Measurements from ENCODE around the gene IL31RA.
A peak's percentile ranks its signal among the peaks of the same experiment; 100 is the strongest.

Gene IL31RA

DNA sequence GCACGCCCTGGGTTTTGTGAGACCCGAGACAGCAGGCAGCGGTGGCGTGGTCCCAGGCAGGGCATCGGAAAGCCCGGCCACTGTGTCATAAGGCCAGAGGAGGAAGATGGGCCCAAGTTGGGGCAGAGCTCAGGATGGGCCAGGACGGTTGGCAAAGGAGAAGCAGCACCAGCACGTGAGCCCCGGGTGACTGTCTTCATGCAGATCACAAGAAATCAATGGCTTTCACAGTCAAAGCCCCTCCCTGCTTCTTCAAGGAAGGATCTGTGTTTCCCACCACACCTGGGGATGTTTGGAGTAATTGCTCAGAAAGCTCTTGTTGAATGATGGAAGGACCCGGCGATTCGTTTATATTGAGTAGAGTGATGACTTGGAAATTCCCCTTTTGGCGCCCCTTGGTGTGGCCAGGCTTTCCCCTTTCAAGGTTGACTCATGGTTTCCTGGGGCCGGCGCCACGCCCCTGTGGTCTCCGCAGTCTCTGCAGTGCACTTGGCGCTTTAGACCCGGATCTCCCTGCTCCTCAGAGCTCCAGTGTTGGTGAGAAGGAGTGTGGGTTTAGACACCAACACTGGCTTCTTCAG, 52.1 kb downstream of the IL31RA start:
- DNase-seq (ENCODE audit: low read depth): peak; percentile 50

DNA sequence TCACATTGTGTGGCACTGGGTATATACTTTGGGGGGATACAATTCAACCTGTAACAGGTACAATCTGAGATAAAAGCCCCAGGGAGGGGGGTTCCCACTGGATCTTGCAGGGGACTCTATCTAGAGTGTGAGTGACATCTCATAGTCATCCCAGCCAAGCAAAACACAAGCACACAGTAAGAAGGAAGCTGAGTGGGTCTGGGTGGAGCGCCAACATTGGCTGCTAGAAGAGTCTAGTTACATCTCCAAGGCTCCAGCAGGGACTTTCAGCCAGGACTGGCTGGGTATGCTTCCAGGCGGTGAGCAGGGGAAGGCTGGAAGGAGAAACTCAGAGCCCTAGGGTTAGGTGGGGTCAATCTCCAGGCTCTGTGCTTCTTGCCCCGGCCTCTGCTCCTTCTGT, 53.0 kb downstream of the IL31RA start:
- no peak for DNase-seq (ENCODE audit: low read depth)

DNA sequence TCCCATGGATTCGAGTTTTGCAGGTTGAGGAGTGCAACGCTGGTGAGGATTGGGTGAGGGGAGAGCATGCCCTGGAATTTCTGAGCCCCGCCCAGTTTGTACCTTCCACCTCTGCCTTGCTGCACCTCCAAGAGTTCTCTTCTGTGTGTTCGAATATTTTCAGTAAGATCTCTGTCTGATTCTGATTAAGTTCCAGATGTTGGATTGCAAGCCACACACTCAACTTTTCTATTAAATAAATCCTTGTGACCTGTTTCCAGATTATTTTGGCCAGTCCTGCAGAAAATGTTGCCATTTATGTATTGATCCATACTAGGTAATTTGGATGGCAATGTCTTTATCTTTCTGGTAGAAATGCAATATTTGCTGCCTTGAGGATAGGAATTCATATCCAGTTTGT, 54.1 kb downstream of the IL31RA start:
- no peak for DNase-seq (ENCODE audit: low read depth)

DNA sequence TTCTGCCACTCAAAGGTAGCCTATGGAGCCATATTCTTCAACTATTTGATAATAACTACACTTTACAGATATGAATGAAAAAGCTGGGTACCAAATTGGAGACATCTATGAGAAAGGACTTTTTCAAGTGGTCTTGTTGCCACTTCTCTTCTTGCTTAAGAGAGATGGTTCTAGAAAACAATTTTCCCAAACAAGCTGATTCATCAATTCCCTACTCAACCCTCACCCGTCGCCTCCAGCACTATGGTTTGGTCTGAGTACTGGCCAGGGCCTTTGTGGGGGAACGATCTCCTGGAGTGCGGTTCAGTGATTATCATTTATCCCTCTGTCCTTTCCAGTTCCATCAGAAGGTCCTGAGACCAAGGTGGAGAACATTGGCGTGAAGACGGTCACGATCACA, 56.8 kb downstream of the IL31RA start:
- DNase-seq (ENCODE audit: low read depth): no peak

DNA sequence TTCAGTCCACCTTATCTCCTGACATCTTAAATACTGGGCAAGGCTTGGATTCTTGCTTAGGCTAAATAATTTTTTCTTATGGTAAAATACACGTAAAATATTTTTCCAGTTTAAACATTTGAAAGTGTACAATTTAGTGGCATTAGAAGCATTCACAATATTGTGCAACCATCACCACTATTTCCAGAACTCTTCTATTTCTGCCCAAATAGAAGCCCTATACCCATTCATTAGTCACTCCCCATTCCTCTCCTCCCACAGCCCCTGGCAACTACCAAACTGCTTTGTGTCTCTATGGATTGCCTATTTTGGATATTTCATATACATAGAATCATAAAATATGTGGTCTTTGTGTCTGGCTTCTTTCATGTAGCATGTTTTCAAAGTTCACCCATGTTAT, 57.6 kb downstream of the IL31RA start:
- no peak for DNase-seq (ENCODE audit: low read depth)

DNA sequence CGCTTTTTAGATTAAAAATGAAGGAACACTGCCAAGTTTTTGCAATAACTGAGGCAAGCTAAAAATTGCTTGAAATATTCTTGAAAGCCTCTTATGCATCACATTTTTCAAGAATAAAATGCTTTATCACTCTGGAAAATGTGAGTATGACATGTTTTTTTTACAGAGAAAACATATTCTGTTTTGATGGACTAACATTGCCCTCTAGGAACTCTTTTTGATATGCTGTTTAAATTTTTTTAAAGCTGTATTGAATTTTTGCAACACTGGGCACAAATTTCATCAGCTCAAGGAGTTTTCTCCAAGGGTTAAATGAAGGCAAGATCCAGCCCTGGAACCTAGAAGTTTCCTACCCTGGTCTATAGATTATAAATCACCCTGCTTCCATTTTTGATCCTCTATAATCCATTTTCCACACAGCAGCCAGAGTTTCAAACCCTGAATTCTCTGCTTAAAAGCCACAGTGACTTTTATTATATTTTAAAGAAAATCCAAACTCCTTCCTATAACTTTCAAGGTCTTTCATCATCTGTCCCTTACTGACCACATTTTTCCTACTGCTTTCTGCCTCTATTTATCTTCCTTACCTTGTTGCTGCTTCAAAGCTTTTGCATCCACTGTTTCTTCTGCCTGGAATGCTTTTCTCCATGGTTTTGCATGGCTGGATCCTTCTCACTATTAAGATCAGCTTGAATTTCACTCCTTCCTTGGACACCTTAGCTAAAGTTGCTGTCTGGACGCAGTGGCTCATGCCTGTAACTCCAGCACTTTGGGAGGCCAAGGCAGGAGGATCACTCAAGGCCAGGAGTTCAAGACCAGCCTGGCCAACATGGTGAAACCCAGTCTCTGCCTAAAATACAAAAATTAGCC, 60.9 kb downstream of the IL31RA start:
- no peak for DNase-seq (ENCODE audit: low read depth)

DNA sequence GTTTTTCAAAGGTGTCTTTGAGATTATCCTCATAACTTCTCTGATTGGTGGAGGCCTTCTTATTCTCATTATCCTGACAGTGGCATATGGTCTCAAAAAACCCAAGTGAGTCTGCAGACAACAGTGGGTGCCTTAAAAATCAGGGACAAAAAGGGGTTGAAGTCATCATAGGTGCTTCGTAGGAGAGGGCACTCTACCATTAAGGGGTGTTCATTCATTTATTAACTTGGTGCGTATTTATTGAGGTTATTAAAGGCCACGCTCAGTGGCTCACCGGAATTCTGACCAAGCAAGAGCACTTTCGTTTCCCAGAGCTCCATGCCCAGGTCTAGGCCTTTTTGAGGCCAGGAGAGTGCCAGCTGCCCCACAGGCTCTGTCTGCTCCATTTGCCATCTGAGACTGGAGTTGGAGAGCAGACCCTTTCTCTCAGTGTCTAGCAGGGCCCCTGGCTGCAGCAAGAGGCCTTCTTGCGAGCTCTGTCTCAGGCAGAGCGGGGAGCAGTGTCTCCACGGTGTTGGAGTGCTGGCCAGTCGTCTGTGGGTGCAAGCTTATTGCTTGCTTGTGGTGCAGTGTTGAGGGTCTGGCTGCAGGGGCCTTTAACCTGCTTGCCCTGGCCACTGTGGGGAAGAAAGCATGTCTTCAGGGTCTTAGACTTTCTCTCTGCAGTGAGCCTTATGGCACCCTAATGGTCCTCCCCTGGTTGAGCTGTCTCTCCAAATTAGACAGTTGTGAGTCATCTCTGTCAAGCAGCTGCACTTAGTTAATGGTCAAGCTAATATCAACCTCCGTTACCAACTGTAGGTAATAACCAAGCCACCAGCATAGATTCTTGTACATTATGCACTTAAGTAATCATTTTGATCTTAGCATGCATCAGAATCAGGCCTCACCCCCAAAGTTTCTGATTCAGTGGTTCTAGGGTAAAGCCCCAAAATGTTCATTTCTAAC, 62.6 kb downstream of the IL31RA start:
- DNase-seq (ENCODE audit: low read depth): no peak

DNA sequence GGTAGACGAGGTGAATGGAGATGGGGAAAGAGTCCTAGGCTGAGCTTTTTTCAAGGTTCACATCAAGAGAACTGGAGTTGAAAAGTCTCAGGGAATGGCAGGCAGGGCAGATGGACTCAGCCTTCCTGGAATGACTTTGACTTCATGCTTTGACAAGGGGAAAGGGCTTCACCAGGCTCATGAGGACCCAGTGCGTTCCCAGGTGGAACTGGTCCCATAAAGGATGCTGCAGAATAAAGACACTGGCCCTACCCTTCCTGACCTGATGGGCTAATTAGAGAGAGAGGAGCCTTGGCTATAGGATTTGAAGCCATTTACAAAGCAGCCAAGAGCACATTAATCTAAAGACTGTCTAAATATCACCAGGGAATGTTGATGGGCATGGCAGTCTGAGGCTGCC, 63.8 kb downstream of the IL31RA start:
- DNase-seq (ENCODE audit: low read depth): no peak

DNA sequence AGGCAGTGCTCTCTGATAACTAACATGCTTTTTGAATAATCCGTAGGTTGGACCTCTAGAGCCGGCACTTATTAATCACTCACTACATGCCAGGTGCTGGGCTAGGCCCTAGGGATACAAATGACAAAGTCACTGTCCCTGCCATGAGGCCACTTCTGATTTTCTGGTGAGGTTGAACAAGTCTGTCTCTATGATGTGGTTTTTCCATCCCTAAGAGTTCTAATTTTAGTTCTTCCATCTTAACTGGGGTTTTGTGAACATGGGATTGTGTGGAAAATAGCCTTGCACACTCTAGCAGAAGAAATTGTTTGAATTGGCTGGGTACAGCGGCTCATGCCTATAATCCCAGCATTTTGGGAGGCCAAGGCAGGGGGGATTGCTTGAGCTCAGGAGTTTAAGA, 64.6 kb downstream of the IL31RA start:
- DNase-seq (ENCODE audit: low read depth): no peak

DNA sequence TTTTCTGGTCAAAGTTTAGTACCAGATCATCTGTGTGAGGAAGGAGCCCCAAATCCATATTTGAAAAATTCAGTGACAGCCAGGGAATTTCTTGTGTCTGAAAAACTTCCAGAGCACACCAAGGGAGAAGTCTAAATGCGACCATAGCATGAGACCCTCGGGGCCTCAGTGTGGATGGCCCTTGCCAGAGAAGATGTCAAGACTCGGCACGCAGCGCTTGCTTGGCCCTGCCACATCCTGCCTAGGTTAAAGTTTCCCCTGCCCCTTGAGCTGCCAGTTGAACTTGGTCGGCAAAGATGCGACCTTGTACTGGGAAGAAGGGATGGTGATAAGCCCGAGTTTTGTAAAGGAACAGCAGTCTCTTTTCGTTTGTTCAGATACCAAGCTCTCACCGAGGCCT, 65.8 kb downstream of the IL31RA start:
- DNase-seq (ENCODE audit: low read depth): no peak

DNA sequence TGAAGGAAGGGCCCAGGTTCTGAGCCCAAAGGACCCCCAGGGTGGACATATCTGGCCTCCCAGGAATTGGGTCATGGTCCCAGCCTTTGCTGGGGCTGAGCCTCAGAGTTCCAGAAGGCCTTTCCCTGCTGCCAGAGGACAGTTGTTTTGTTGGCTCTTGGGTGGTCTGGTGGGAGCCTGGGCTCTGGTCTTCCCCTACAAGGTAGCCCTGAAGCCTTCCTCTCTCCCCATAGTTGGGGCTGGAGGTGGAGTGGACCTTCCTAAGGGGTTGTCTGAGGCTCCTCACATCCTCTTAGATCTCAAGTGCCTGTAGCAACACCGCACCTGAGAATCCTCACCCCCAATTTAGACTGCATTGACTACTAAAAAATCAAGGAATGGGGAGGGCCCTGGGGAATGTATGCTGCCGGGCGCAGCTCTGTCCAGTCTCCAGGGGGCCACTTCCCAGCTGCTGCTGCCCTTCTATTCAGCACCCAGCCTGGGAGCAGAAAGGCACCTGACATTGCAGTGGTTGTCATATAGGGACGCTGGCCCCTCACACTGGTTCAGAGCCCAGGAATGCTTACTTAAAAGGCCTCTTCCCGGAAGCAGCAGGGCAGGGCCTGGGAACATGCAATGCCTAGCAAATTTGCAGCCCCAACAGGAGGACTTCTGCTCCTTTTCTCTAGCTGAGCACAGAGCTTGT, 66.4 kb downstream of the IL31RA start:
- DNase-seq (ENCODE audit: low read depth): no peak

DNA sequence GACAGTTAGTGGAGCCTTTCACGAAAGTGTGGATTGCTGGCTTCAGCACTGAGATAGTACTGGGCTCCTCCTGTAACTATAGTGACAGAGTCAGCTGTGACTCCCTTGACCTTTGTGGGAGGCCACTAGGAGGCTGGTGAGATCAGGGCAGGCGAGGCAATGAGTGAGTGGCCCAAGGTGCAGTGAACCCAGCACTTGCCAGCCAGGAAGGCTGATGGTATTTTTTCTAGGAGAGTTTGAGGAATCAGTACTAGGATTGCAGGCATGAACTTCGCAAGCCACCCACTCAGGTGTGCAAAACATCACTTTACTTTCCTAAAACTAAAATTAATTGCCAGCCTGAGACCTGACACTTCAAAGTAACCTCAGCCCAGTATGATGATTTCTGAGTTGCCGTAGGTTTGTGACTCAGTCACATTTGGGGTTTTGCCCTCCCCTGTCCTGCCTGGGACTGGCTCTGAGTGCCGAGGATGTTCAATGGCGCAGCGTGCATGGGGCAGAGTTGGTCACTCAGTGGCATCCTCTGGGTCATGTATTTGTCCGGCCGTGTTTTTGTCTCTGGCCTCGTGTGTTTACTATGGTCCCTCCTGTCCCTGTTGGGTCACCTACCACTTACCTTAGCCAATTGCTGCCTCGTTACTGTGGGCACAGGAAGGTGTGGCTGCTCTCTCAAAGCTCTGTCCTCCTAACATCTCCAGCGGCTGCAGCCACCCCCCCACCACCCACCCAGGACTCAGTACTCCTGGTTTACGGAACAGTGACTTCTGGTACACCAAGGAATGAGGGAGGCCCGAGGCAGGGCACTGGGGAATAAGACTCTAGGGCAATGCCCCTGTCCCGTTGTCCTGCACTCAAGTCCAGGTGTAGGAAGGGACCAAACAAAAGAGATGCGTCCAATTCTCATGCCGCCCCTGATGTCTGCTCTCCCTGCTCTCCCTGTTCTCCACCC, 67.2 kb downstream of the IL31RA start:
- no peak for DNase-seq (ENCODE audit: low read depth)

DNA sequence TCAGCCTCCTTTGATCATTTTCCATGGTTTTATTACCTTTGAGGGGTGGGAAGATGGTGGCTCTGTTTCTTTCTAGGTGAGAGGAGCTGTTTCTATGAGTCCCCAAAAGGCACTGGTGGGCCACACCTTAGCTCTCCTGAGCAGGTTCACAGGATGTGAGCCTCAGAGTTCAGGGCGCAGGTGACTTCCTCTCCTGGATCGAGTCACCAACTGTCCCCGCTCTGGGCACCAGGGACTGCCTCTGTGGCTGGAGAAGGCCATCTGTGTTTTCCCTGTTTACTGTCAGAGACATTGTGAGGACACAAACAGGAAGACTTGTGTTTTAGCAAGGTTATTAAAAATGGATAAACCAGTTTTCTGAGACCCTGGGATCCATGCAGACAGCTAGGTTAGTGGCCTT, 68.5 kb downstream of the IL31RA start:
- no peak for DNase-seq (ENCODE audit: low read depth)

DNA sequence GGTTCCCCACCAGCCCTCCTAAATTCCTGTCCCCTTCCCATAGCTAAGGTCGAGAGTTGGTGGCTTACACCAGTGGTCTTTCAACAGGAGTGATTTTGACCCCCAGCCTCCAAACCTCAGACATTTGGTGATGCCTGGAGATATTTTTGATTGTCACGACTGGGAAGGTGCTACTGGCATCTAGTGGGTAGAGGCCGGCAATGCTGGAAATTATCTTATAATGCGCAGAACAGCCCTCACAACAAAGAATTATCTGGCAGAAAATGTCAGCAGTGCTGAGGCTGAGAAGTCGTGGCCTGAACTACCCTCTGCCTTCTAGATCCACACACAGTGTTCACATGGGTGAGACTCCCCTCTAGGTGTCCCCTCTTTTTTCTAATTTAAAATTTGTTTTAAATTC, 69.6 kb downstream of the IL31RA start:
- no peak for DNase-seq (ENCODE audit: low read depth)

DNA sequence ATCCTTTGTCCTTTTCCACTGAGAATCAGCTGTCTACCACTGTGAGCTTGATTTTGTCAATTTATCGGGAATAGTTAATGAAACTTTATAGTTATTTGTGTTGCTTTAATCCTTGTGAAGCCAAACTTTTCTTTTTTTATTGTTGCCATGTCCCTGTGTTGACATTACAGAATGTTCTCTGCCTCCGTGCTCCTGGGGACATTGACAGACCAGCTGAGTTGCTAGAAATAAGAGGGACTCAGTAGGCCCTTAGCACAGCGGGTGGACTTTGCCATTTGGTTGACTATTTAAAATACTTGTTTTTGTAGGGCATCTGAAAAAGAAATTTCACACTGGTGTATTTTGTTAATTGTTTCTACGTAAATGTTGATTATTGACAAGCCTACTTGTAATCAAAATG, 70.5 kb downstream of the IL31RA start:
- DNase-seq (ENCODE audit: low read depth): no peak

DNA sequence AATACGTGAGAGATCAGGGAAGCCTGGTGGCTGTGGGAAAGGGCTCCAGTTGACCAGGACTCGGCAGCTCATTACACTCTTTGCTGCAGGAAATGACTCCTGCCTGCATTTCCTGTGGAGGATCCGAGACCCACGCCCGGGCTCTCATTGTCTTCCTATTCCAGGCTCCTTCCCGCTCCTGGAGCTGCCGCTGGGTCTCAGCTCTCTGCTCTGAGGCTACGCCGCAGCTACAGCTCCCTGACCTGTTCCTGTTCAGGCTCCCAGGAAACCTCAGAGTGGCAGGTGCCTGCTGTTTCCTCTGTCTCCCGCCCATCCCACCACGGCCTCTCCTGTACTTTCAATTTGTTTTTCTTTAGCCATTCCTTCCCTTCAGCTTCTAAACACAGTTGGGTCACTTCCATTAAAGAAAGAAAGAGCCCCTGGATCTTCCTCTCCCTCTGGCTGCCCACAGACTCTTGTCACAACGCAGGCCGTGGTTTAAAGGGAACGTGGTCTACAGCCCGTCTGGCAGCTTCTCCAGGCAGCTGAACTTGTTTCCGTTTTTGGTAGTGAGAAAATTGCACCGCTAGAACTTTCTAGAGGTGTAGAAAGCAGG, 72.1 kb downstream of the IL31RA start:
- DNase-seq (ENCODE audit: low read depth): no peak

DNA sequence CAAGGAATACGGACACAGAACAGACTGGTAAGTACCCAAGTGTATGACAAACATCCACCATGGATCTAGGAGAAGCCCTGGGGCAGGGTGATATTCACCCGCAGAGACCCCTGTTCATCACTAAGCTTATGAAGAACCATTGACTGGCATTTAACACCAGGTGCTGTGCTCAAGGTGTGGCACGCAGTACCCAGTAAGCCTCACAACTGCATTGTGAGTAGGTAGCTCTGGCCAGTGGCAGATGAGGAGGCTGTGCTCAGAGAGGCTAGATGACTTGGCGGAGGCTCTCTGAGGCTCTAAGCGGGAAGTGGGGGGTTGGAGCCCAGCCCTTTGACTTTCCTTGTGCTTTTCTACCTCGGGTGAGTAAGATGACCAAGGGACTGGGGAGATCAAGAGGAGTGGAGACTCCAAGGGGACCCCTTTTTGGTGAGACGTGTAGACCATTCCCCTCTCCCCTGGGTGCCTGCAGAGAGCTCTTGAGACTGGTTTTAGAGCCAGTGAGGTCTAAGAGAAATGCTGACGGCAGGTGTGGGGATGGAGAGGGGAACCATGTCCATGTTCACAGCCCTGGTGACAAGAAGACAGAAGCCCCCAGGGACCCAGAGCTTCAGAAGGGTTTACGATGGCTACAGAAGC, 72.8 kb downstream of the IL31RA start:
- no peak for DNase-seq (ENCODE audit: low read depth)

DNA sequence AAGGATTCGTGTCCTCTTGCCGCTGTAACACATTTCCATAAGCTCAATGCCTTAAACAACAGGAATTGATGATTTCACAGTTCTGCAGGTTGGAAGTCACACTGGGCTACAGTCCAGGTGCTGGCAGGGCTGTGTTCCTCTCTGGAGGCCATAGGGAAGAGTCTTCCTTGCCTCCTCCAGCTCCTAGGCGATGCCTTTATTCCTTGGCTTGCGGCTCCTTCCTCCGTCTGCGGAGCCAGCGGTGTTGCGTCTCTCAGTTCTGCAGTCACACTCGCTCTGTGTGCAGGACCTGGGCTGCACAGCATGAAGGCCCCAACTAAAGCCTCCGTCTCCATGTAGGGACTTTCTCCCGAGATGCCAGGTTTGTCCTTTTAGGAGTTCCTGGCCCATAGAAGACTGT, 73.6 kb downstream of the IL31RA start:
- DNase-seq (ENCODE audit: low read depth): no peak

DNA sequence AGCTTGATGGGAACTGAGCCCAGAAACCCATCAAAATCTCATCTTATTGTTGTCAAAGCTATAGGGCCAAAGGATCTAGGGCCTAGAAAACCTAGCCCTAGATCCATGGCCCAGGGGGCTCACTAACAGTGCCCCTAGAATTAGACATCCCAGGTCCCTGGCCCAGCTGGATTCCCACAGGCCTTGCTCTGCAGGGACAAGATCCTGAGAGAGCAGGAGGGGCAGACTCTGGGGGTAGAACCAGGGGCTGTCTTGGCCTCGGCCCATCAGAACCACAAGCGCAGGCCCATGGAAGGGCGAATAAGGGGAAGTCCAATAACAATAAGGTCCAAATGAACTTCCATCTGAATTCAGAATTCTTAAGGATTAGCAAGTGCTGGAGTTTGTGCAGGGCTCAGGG, 74.0 kb downstream of the IL31RA start:
- DNase-seq (ENCODE audit: low read depth): no peak

DNA sequence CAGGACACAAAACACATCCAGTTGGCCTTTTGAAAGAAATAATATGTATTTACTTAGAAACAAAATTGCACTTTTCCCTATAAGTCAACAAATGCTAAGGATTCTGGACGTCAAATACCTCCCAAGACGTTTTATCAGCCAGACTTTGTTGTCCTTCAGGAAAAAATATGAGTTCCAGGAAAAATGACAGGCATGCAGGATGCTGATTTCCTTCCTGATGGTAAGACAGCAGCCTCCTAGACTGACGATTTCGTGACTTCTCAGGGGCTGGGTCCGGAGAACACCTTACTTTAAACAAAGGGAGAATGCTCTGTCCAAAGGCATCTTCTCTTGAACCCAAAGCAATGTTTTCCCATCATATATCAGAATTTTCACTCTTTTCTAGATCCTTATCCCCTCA, 74.6 kb downstream of the IL31RA start:
- DNase-seq (ENCODE audit: low read depth): no peak
